SU-DHL-6 (cell line): ENCODE data around the gene RASAL1.

Experiments
- H2AFZ ChIP-seq: fragments of 200-600 bp; sonication (generic); 2 replicates; pipeline ENCODE4 v1.6.1; 2014; ENCODE audit warnings: low read depth, mild to moderate bottlenecking, moderate library complexity, mixed read lengths, antibody characterized with exemption, low read length; ENCODE audit not compliant: severe bottlenecking
- H3F3A ChIP-seq: fragments of 200-600 bp; shearing (Covaris generic); 2 replicates; pipeline ENCODE4 v1.6.0; 2016; ENCODE audit warnings: antibody characterized with exemption, mild to moderate bottlenecking; ENCODE audit not compliant: insufficient read depth
- H3K27ac ChIP-seq: fragments of 200-600 bp; sonication (generic); 2 replicates; pipeline ENCODE4 v1.5.1; 2016; ENCODE audit warnings: low read depth, mild to moderate bottlenecking, low read length, moderate library complexity, mixed read lengths
- H3K27me3 ChIP-seq: fragments of 200-600 bp; sonication (generic), shearing (Covaris generic); 2 replicates; pipeline ENCODE4 v1.6.0; 2014; ENCODE audit warnings: mild to moderate bottlenecking, low read length
- H3K36me3 ChIP-seq: fragments of 200-600 bp; sonication (generic); 2 replicates; pipeline ENCODE4 v1.6.1; 2014; ENCODE audit warnings: mild to moderate bottlenecking, low read length, mixed read lengths
- H3K4me2 ChIP-seq: fragments of 300-600, 200-600 bp; shearing (Covaris generic), sonication (generic); 2 replicates; pipeline ENCODE4 v1.6.0; 2014; ENCODE audit warnings: low read length, low read depth, mild to moderate bottlenecking; ENCODE audit not compliant: poor library complexity, severe bottlenecking
- H3K4me3 ChIP-seq: fragments of 200-600 bp; sonication (generic); 2 replicates; pipeline ENCODE4 v1.5.1; 2014; ENCODE audit warnings: antibody characterized with exemption, low read length, mild to moderate bottlenecking, mixed read lengths; ENCODE audit not compliant: insufficient read depth, poor library complexity, severe bottlenecking
- H3K79me2 ChIP-seq: fragments of 200-600 bp; sonication (generic); 2 replicates; pipeline ENCODE4 v1.6.1; 2014; ENCODE audit warnings: mild to moderate bottlenecking, low read length, moderate library complexity; ENCODE audit not compliant: insufficient read depth
- H3K9ac ChIP-seq: fragments of 200-600 bp; sonication (generic); 2 replicates; pipeline ENCODE4 v1.7.0; 2014; ENCODE audit warnings: mild to moderate bottlenecking, low read length
- H3K9me2 ChIP-seq: fragments of 200-600 bp; sonication (generic); replicated peaks from 2 replicates; pipeline ENCODE4 v1.6.1; 2014; ENCODE audit warnings: low read length; ENCODE audit not compliant: insufficient read depth
- H3K9me3 ChIP-seq: fragments of 200-600 bp; sonication (generic); 2 replicates; pipeline ENCODE4 v1.6.1; 2014; ENCODE audit warnings: low read length, mixed read lengths; ENCODE audit not compliant: insufficient read depth
- H4K20me1 ChIP-seq: fragments of 200-600 bp; sonication (generic); 2 replicates; pipeline ENCODE4 v1.6.1; 2014; ENCODE audit warnings: low read depth, mild to moderate bottlenecking, antibody characterized with exemption, low read length, moderate library complexity, mixed read lengths
- EZH2phosphoT487 ChIP-seq: fragments of 200-600 bp; sonication (generic), shearing (Covaris generic); conservative IDR thresholded peaks from 2 replicates; pipeline ENCODE4 v1.6.1; 2018; ENCODE audit warnings: mild to moderate bottlenecking, antibody characterized with exemption, low read length, moderate library complexity, mixed read lengths
- TF ChIP-seq, protein P1 (sequence below): fragments of 200-600 bp; sonication (generic); IDR thresholded peaks from one replicate; pipeline ENCODE4 v1.5.1; 2017; ENCODE audit warnings: antibody characterized with exemption, mild to moderate bottlenecking, low read length, moderate library complexity; ENCODE audit not compliant: insufficient read depth, poor library complexity, severe bottlenecking

The RASAL1 gene

GRCh38 chr12:113077859-113078255, 57.7 kb downstream of the RASAL1 start:
- no peaks in the 10 kb centered on the region for H4K20me1 ChIP-seq
- H3K36me3 ChIP-seq, result peaks cover 24% of the 10 kb centered on the region
- H3K79me2 ChIP-seq, result peaks cover 64% of the 10 kb centered on the region
- peak overlapping the region; percentile 54 for H3K9ac ChIP-seq
- peak overlapping the region; percentile 99 for H3K27ac ChIP-seq
- no peaks in the 10 kb centered on the region for H3K9me3 ChIP-seq
- TF ChIP-seq, protein P1, sequence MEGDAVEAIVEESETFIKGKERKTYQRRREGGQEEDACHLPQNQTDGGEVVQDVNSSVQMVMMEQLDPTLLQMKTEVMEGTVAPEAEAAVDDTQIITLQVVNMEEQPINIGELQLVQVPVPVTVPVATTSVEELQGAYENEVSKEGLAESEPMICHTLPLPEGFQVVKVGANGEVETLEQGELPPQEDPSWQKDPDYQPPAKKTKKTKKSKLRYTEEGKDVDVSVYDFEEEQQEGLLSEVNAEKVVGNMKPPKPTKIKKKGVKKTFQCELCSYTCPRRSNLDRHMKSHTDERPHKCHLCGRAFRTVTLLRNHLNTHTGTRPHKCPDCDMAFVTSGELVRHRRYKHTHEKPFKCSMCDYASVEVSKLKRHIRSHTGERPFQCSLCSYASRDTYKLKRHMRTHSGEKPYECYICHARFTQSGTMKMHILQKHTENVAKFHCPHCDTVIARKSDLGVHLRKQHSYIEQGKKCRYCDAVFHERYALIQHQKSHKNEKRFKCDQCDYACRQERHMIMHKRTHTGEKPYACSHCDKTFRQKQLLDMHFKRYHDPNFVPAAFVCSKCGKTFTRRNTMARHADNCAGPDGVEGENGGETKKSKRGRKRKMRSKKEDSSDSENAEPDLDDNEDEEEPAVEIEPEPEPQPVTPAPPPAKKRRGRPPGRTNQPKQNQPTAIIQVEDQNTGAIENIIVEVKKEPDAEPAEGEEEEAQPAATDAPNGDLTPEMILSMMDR, result no peak
- no peak for TF ChIP-seq EZH2phosphoT487
- H3K4me3 ChIP-seq, result no peak overlapping the region
- no peaks in the 10 kb centered on the region for H3K9me2 ChIP-seq
- no peaks in the 10 kb centered on the region for H3K27me3 ChIP-seq
- peak overlapping the region; percentile 37 for H3K4me2 ChIP-seq
- H2AFZ ChIP-seq, result no peak overlapping the region
- peaks cover 80% of the 10 kb centered on the region for H3F3A ChIP-seq

GRCh38 chr12:113077057-113077858, 58.3 kb downstream of the RASAL1 start:
- no peaks in the 10 kb centered on the region for H3K9me3 ChIP-seq
- TF ChIP-seq, protein P1, result no peak
- TF ChIP-seq EZH2phosphoT487, result no peak
- no peak overlapping the region for H2AFZ ChIP-seq
- no peaks in the 10 kb centered on the region for H3K27me3 ChIP-seq
- H3K9me2 ChIP-seq, result no peaks in the 10 kb centered on the region
- H3F3A ChIP-seq, result peaks cover 79% of the 10 kb centered on the region
- H3K9ac ChIP-seq, result peak overlapping the region; percentile 54
- H3K79me2 ChIP-seq, result peaks cover 60% of the 10 kb centered on the region
- peak overlapping the region; percentile 69 for H3K4me2 ChIP-seq
- peaks cover 24% of the 10 kb centered on the region for H3K36me3 ChIP-seq
- H3K4me3 ChIP-seq, result peak overlapping the region; percentile 6
- peak overlapping the region; percentile 99 for H3K27ac ChIP-seq
- H4K20me1 ChIP-seq, result no peaks in the 10 kb centered on the region

- Histone ChIP-seq H3K36me3 (peaks cover 20% of the 10 kb centered on the region), H2AFZ (no peak overlapping the region), H3K9ac (peak overlapping the region; percentile 98), H3K9me2 (no peaks in the 10 kb centered on the region), H3K79me2 (peaks cover 61% of the 10 kb centered on the region), H3K27me3 (no peaks in the 10 kb centered on the region), H3F3A (peaks cover 80% of the 10 kb centered on the region), H3K4me2 (peak overlapping the region; percentile 69), H3K27ac (peak overlapping the region; percentile 99), H3K9me3 (no peaks in the 10 kb centered on the region), H4K20me1 (no peaks in the 10 kb centered on the region), H3K4me3 (no peak overlapping the region)
- TF ChIP-seq, protein P1, result no peak
- TF ChIP-seq EZH2phosphoT487, result no peak
These were observed 60.4 kb downstream of the RASAL1 start for GRCh38 chr12:113075137-113075683.
